Ishikawa (cell line): ENCODE measurements around the gene CNNM3.

Experiments used
- CEBPB ChIP-seq: IDR thresholded peaks from 2 replicates; pipeline ENCODE4 v1.6.1; 2012
- CREB1 ChIP-seq: IDR thresholded peaks from 2 replicates; pipeline ENCODE4 v1.6.1; 2012; ENCODE audit warnings: low read depth
- EGR1 ChIP-seq: IDR thresholded peaks from 2 replicates; pipeline ENCODE4 v1.6.1; 2012
- EP300 ChIP-seq: IDR thresholded peaks from 2 replicates; pipeline ENCODE4 v1.6.1; 2012; ENCODE audit warnings: borderline replicate concordance
- FOXM1 ChIP-seq: IDR thresholded peaks from 2 replicates; pipeline ENCODE4 v1.6.1; 2012; ENCODE audit warnings: low read depth, borderline replicate concordance
- NFIC ChIP-seq: IDR thresholded peaks from 2 replicates; pipeline ENCODE4 v1.6.1; 2012
- RAD21 ChIP-seq: IDR thresholded peaks from 2 replicates; pipeline ENCODE4 v1.6.1; 2012; ENCODE audit warnings: low read depth
- TAF1 ChIP-seq: IDR thresholded peaks from 2 replicates; pipeline ENCODE4 v1.6.1; 2012; ENCODE audit warnings: low read depth, mild to moderate bottlenecking
- TCF12 ChIP-seq: IDR thresholded peaks from 2 replicates; pipeline ENCODE4 v1.6.1; 2012; ENCODE audit warnings: low read depth
- TEAD4 ChIP-seq: IDR thresholded peaks from 2 replicates; pipeline ENCODE4 v1.6.1; 2012
- YY1 ChIP-seq: IDR thresholded peaks from 2 replicates; pipeline ENCODE4 v1.6.1; 2012; ENCODE audit warnings: low read depth
- ZBTB7A ChIP-seq: IDR thresholded peaks from 2 replicates; pipeline ENCODE4 v1.6.1; 2012; ENCODE audit warnings: low read depth
- TF ChIP-seq, protein P1 (sequence below): IDR thresholded peaks from 2 replicates; pipeline ENCODE4 v1.6.1; 2012
- TF ChIP-seq, protein P2 (sequence below): IDR thresholded peaks from 2 replicates; pipeline ENCODE4 v1.6.1; 2012
- TF ChIP-seq, protein P3 (sequence below): IDR thresholded peaks from 2 replicates; pipeline ENCODE4 v1.6.1; 2012; ENCODE audit warnings: low read depth, mild to moderate bottlenecking

CNNM3 gene

DNA sequence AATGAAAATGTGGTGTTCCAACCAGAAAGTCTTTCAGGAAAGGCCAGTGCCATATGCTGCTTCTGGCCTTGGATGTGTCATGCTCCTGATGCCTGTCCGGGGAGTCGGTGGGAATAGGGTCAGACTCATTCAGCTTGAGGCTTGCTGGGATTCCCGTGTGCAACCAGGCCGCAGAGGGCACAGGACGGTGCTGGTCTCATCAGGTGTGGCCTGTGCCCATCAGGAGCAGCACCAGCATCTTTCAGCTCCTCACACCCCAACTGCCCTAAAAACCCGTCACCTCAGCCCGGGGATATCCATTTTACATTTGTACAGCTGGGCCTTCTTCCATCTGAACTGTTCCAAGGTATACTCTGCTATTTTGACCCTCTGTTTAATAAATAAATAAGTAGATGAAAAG, 13.3 kb upstream of the CNNM3 start:
- TF ChIP-seq FOXM1 (no peak), ZBTB7A (no peak), TCF12 (no peak), EGR1 (no peak), RAD21 (no peak), YY1 (no peak), CREB1 (no peak), EP300 (no peak), TAF1 (no peak), TEAD4 (no peak), NFIC (no peak), CEBPB (no peak)
- TF ChIP-seq, protein P1, sequence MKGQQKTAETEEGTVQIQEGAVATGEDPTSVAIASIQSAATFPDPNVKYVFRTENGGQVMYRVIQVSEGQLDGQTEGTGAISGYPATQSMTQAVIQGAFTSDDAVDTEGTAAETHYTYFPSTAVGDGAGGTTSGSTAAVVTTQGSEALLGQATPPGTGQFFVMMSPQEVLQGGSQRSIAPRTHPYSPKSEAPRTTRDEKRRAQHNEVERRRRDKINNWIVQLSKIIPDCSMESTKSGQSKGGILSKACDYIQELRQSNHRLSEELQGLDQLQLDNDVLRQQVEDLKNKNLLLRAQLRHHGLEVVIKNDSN, result no peak
- TF ChIP-seq, protein P2, sequence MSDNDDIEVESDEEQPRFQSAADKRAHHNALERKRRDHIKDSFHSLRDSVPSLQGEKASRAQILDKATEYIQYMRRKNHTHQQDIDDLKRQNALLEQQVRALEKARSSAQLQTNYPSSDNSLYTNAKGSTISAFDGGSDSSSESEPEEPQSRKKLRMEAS, result no peak
- TF ChIP-seq, protein P3, sequence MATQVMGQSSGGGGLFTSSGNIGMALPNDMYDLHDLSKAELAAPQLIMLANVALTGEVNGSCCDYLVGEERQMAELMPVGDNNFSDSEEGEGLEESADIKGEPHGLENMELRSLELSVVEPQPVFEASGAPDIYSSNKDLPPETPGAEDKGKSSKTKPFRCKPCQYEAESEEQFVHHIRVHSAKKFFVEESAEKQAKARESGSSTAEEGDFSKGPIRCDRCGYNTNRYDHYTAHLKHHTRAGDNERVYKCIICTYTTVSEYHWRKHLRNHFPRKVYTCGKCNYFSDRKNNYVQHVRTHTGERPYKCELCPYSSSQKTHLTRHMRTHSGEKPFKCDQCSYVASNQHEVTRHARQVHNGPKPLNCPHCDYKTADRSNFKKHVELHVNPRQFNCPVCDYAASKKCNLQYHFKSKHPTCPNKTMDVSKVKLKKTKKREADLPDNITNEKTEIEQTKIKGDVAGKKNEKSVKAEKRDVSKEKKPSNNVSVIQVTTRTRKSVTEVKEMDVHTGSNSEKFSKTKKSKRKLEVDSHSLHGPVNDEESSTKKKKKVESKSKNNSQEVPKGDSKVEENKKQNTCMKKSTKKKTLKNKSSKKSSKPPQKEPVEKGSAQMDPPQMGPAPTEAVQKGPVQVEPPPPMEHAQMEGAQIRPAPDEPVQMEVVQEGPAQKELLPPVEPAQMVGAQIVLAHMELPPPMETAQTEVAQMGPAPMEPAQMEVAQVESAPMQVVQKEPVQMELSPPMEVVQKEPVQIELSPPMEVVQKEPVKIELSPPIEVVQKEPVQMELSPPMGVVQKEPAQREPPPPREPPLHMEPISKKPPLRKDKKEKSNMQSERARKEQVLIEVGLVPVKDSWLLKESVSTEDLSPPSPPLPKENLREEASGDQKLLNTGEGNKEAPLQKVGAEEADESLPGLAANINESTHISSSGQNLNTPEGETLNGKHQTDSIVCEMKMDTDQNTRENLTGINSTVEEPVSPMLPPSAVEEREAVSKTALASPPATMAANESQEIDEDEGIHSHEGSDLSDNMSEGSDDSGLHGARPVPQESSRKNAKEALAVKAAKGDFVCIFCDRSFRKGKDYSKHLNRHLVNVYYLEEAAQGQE, result no peak

DNA sequence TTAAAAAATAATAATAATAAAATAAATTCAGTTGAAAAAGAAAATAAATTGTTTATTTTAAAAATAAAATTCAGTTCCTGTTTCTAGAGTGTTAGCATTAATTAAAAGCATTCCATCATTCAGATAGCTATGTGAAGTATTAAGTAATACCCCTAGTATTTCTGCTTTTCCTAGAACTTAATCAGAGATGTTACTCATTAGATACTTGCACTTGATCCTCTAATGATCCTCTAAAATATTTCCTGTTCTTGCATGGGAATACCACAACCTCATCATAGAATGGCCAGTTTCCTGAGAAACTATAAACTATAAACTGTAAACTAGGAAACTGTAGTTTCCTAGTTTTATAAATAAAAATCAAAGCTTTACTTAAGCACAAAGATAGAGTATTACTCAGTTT, 11.1 kb upstream of the CNNM3 start:
- no peak for TF ChIP-seq CREB1
- TF ChIP-seq RAD21, result no peak
- no peak for TF ChIP-seq ZBTB7A
- TF ChIP-seq EP300, result no peak
- TF ChIP-seq TCF12, result no peak
- no peak for TF ChIP-seq NFIC
- TF ChIP-seq YY1, result no peak
- no peak for TF ChIP-seq TAF1
- TF ChIP-seq FOXM1, result no peak
- TF ChIP-seq, protein P1, result no peak
- no peak for TF ChIP-seq EGR1
- TF ChIP-seq, protein P3, result no peak
- no peak for TF ChIP-seq CEBPB
- TF ChIP-seq, protein P2, result no peak
- no peak for TF ChIP-seq TEAD4

DNA sequence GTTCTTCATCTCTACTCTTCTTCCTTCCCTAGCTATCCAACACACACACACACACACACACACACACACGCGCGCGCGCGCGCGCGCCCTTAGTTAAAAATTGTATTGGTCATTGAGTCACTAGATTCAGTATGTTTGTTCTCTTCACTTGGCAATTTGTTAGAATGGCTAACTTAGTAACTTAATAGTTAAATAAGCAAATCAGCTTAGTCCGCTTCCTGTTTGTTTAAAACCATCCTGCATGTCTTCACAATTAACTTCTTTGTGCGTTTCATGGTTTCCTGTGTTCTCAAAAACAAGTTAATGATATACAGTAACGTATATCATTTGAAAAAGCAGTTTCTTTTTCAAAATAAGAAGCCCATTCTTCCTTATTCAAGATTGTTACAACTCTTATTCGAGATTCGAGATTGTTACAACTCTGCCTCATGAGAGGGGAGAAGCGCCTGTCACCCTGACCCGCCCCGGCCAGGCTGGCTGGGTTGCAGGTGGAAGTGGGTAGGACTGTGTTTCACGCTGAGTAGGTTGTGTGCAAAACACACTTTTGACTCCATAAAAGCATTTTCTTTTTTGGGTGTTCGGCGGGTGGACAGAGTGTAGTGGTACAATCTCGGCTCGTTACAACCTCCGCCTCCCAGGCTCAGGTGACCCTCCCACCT, 9.5 kb upstream of the CNNM3 start:
- no peak for TF ChIP-seq EP300
- TF ChIP-seq EGR1, result no peak
- TF ChIP-seq TEAD4, result no peak
- no peak for TF ChIP-seq RAD21
- TF ChIP-seq, protein P2, result no peak
- no peak for TF ChIP-seq TCF12
- TF ChIP-seq CEBPB, result no peak
- no peak for TF ChIP-seq NFIC
- TF ChIP-seq CREB1, result no peak
- TF ChIP-seq, protein P1, result no peak

DNA sequence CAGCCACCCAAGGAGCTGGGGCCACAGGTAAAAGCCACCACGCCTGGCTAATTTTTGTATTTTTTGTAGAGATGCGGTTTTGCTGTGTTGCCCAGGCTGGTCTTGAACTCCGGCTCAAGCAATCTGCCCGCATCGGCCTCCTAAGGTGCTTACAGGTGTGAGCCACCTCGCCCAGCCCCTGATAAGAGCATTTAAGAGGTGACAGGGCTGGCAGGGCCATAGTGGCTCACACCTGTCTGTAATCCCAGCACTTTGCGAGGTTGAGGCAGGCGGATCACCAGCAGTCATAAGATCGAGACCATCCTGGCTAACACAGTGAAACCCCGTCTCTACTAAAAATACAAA, 9.0 kb upstream of the CNNM3 start:
- TF ChIP-seq, protein P3, result no peak
- TF ChIP-seq NFIC, result no peak
- no peak for TF ChIP-seq YY1
- TF ChIP-seq ZBTB7A, result no peak
- TF ChIP-seq EP300, result no peak
- TF ChIP-seq TAF1, result no peak
- TF ChIP-seq CEBPB, result no peak
- TF ChIP-seq, protein P1, result no peak
- TF ChIP-seq FOXM1, result no peak
- TF ChIP-seq TEAD4, result no peak
- TF ChIP-seq RAD21, result no peak
- no peak for TF ChIP-seq EGR1
- no peak for TF ChIP-seq CREB1
- TF ChIP-seq, protein P2, result no peak
- no peak for TF ChIP-seq TCF12
